Keratinocyte (primary cell): ENCODE data around the gene KLHL29. TPM values are rescaled to one million over a fixed set of nuclear protein-coding genes. Genes with fewer than 3 reads are reported as not detected.

Experiments used
- DNase-seq: peaks from one replicate; pipeline ENCODE4 v3.0.0-alpha.2; 2011; ENCODE audit warnings: low read depth, missing footprints, low spot score
- FAIRE-seq: peaks from 2 replicates; lab custom pipeline; 2011; peaks lifted over from hg19 to GRCh38; lab: Jason Lieb, UNC
- H2AFZ ChIP-seq: 2 replicates; pipeline ENCODE4 v1.6.0; 2012; ENCODE audit warnings: low read length, control low read depth, inconsistent platforms; ENCODE audit not compliant: control insufficient read depth
- H3K27ac ChIP-seq: 2 replicates; pipeline ENCODE4 v1.5.1; 2011; ENCODE audit warnings: low read length; ENCODE audit not compliant: control insufficient read depth, insufficient read depth
- H3K27me3 ChIP-seq: 3 replicates; pipeline ENCODE4 v1.6.0; 2011; ENCODE audit warnings: low read length; ENCODE audit not compliant: control insufficient read depth, insufficient read depth; ENCODE audit errors: extremely low read depth
- H3K36me3 ChIP-seq, 2 experiments: 2 replicates in 1 of 2; 3 replicates in 1 of 2; pipeline ENCODE4 v1.5.1; 2011; ENCODE audit warnings: low read length in 2 of 2, mild to moderate bottlenecking in 1 of 2; ENCODE audit not compliant: control insufficient read depth in 2 of 2, insufficient read depth in 2 of 2; ENCODE audit errors: extremely low read depth in 1 of 2
- H3K4me1 ChIP-seq: 3 replicates; pipeline ENCODE4 v1.5.1; 2011; ENCODE audit warnings: low read length; ENCODE audit not compliant: control insufficient read depth, insufficient read depth; ENCODE audit errors: extremely low read depth
- H3K4me2 ChIP-seq: 3 replicates; pipeline ENCODE4 v1.6.0; 2011; ENCODE audit warnings: low read depth, low read length; ENCODE audit not compliant: control insufficient read depth, insufficient read depth; ENCODE audit errors: extremely low read depth
- H3K4me3 ChIP-seq, 3 experiments: fragments of 200-600 bp in 1 of 3; sonication (generic) in 1 of 3; 2 replicates in 2 of 3; 3 replicates in 1 of 3; pipeline ENCODE4 v1.5.1; 2011 to 2016; ENCODE audit warnings: low read length in 3 of 3, mild to moderate bottlenecking in 3 of 3, control low read depth in 2 of 3, inconsistent platforms in 1 of 3, low read depth in 1 of 3, mixed read lengths in 1 of 3, mixed run types in 1 of 3, moderate library complexity in 1 of 3; ENCODE audit not compliant: control insufficient read depth in 2 of 3, insufficient read depth in 2 of 3; ENCODE audit errors: extremely low read depth in 1 of 3
- H3K79me2 ChIP-seq: 2 replicates; pipeline ENCODE4 v1.6.0; 2012; ENCODE audit warnings: low read length; ENCODE audit not compliant: control insufficient read depth, insufficient read depth
- H3K9ac ChIP-seq: 3 replicates; pipeline ENCODE4 v1.6.0; 2011; ENCODE audit warnings: low read length; ENCODE audit not compliant: control insufficient read depth, insufficient read depth; ENCODE audit errors: extremely low read depth
- H3K9me1 ChIP-seq: 3 replicates; pipeline ENCODE4 v1.6.0; 2011; ENCODE audit warnings: low read length; ENCODE audit not compliant: control insufficient read depth, insufficient read depth; ENCODE audit errors: extremely low read depth
- H3K9me3 ChIP-seq: 2 replicates; pipeline ENCODE4 v1.5.1; 2012; ENCODE audit warnings: low read depth, low read length; ENCODE audit not compliant: control insufficient read depth
- H4K20me1 ChIP-seq: 3 replicates; pipeline ENCODE4 v1.6.0; 2011; ENCODE audit warnings: low read length; ENCODE audit not compliant: control insufficient read depth, insufficient read depth; ENCODE audit errors: extremely low read depth
- CTCF ChIP-seq, 3 experiments: IDR thresholded peaks in 1 of 3; conservative IDR thresholded peaks in 1 of 3; optimal IDR thresholded peaks in 1 of 3; 2 replicates in 2 of 3; 3 replicates in 1 of 3; pipeline versions ENCODE3 to v1.5.1; 2011; ENCODE audit warnings: low read length in 3 of 3, mild to moderate bottlenecking in 3 of 3, moderate library complexity in 2 of 3, control low read depth in 1 of 3, inconsistent platforms in 1 of 3; ENCODE audit not compliant: insufficient read depth in 2 of 3; ENCODE audit errors: extremely low read depth in 1 of 3
- EZH2 ChIP-seq: IDR thresholded peaks from one replicate; pipeline ENCODE4 v1.6.1; 2012; ENCODE audit warnings: inconsistent platforms, mild to moderate bottlenecking, low read length, moderate library complexity
- dilution Hi-C: fragments of 300-500 bp; cut with MboI; formaldehyde crosslinking; loops from one replicate; pipeline ENCODE4 v1.7.0; 2020; ENCODE audit warnings: low sequenced_read_pairs; ENCODE audit not compliant: extremely low pct_ligation_motif_present
- polyA plus RNA-seq, 5 experiments: library from polyadenylated mRNA; depleted of rRNA in 3 of 5; stranded (reverse) in 3 of 5; stranded (forward) in 1 of 5; unstranded in 1 of 5; fragments of >200 nt; gene quantifications; 1 replicate in 1 of 5; 2 replicates in 3 of 5; 3 replicates in 1 of 5; pipeline versions ENCODE4 v1.2.1 to v1.2.3, GENCODE V29; 2011 to 2012; ENCODE audit warnings: missing spikeins in 2 of 5, low read depth in 1 of 5, low replicate concordance in 1 of 5

Gene KLHL29
- polyA plus RNA-seq, 1 donor (not counting 4 experiments of a cell fraction or from before 2014, with no cell fraction given) = 4.7 TPM

DNA sequence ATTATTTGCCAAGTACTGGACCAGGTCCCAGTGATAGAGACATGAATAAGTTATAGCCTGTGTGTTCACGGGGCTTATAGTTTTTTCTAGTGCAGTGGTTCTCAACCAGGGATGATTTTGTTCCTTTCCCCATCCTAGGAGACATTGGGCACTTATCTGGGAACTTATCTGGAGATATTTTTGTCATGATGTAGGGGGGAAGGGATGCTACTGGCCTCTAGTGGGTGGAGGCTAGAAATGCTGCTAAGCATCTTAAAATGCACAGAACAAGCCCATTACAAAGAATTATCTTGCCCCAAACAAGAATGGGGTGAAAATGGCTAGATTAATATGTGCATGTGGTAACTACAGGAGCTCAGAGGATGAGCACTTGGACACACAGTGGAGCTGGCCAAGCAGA lies 75.2 kb downstream of the KLHL29 start:
- DNase-seq = no peak
- dilution Hi-C loops = no loop called here

DNA sequence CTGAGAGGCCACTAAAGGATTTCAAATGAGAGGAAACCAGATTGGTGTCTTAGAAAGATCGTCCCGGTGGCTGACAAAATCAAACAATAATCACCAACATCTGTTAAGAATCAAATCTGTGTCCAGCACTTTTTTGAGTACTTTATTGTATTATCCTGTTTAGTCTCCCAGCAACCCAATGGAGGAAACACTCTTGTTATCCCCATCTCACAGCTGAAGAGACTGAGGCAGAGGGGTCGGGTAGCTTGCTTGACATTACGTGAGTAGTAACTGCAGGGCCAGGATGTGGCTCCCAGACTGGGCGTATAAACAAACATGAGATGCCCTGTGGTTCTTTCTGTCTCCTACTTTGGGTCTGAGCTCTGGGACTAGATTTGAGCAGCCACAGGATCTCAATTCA lies 76.0 kb downstream of the KLHL29 start:
- no peak overlapping the region for H3K4me3 ChIP-seq
- FAIRE-seq (no peak), DNase-seq (no peak)
- no peak for TF ChIP-seq CTCF (optimal IDR thresholded peaks at IDR 0.05 in 1 of 3, IDR thresholded peaks at IDR 0.05 in 1 of 3, conservative IDR thresholded peaks at IDR 0.05 in 1 of 3; ENCODE audit: extremely low read depth in 1 of 3, insufficient read depth in 2 of 3, low read length in 3 of 3)
- no peak for TF ChIP-seq EZH2
- H3K27me3 ChIP-seq = no peaks in the 10 kb centered on the region
- H3K4me2 ChIP-seq = no peak overlapping the region
- H3K79me2 ChIP-seq = no peaks in the 10 kb centered on the region
- H2AFZ ChIP-seq = no peak overlapping the region
- H4K20me1 ChIP-seq = no peaks in the 10 kb centered on the region
- H3K27ac ChIP-seq = no peak overlapping the region
- H3K9ac ChIP-seq = no peak overlapping the region
- no peaks in the 10 kb centered on the region for H3K4me1 ChIP-seq
- peaks cover 0 to 2% of the 10 kb centered on the region in 2 experiments for H3K36me3 ChIP-seq
- no peaks in the 10 kb centered on the region for H3K9me1 ChIP-seq
- H3K9me3 ChIP-seq = no peaks in the 10 kb centered on the region
- dilution Hi-C loops = no loop called here

More for the DNA sequence above, 75.2 kb downstream of the KLHL29 start:
- TF ChIP-seq EZH2 (no peak), CTCF (optimal IDR thresholded peaks at IDR 0.05 in 1 of 3, IDR thresholded peaks at IDR 0.05 in 1 of 3, conservative IDR thresholded peaks at IDR 0.05 in 1 of 3; ENCODE audit: extremely low read depth in 1 of 3, insufficient read depth in 2 of 3, low read length in 3 of 3) (peak; percentile 67 to 73 (median 68))
- Histone ChIP-seq H3K9ac (no peak overlapping the region), H3K4me2 (no peak overlapping the region), H3K4me1 (no peaks in the 10 kb centered on the region), H3K27ac (no peak overlapping the region), H4K20me1 (no peaks in the 10 kb centered on the region), H3K9me1 (no peaks in the 10 kb centered on the region), H3K79me2 (no peaks in the 10 kb centered on the region), H3K9me3 (no peaks in the 10 kb centered on the region), H3K27me3 (no peaks in the 10 kb centered on the region), H3K36me3 (peaks cover 0 to 2% of the 10 kb centered on the region in 2 experiments), H3K4me3 (no peak overlapping the region), H2AFZ (no peak overlapping the region)
- FAIRE-seq = no peak
